Lower lobe of right lung (tissue), 2 donors: ENCODE measurements around the gene AATK. TPM values are rescaled to one million over a fixed set of nuclear protein-coding genes. Genes with fewer than 3 reads are reported as not detected.

ENCODE experiments used
- ATAC-seq, 2 donors: fragments of 200-7000 bp; cut with Tn5 transposase; one replicate each; pipeline ENCODE4 v1.9.1; 2020 to 2022; ENCODE audit warnings: mild to moderate bottlenecking in 2 of 2, moderate library complexity in 2 of 2
- DNase-seq: peaks from one replicate; pipeline ENCODE4 v3.0.0-alpha.2; 2020
- H3K27ac ChIP-seq: fragments of 200-600 bp; one replicate; pipeline ENCODE4 v1.8.0; 2022
- H3K27me3 ChIP-seq: fragments of 200-600 bp; one replicate; pipeline ENCODE4 v1.8.0; 2022; ENCODE audit warnings: low read depth
- H3K36me3 ChIP-seq: fragments of 200-600 bp; one replicate; pipeline ENCODE4 v1.8.0; 2022; ENCODE audit warnings: mild to moderate bottlenecking
- H3K4me1 ChIP-seq: fragments of 200-600 bp; one replicate; pipeline ENCODE4 v1.8.0; 2022
- H3K4me3 ChIP-seq: fragments of 200-600 bp; one replicate; pipeline ENCODE4 v1.8.0; 2022; ENCODE audit warnings: mild to moderate bottlenecking
- H3K9me3 ChIP-seq: fragments of 200-600 bp; one replicate; pipeline ENCODE4 v1.8.0; 2022
- intact Hi-C: fragments of 100-400 bp; cut with DNase I; formaldehyde crosslinking; loops from one replicate; pipeline ENCODE4 v1.11.0; 2022
- total RNA-seq: library from RNA; stranded (reverse); fragmentation: NEBNext Ultra II Directional; extraction: Animal tissue kit (Norgen Biotek cat#: 25700); gene quantifications from one replicate; pipeline ENCODE4 v1.2.1, GENCODE V29; 2021
- TF ChIP-seq, protein P1 (sequence below): fragments of 200-600 bp; IDR thresholded peaks from one replicate; pipeline ENCODE4 v1.8.0; 2022; ENCODE audit warnings: antibody characterized with exemption, mild to moderate bottlenecking
- donor health status: DM: no; HTN: yes; CAD: no; lungs with severe emphysema.

Gene AATK
- total RNA-seq, 1 donor from 2014 or later: 64.0 TPM

DNA sequence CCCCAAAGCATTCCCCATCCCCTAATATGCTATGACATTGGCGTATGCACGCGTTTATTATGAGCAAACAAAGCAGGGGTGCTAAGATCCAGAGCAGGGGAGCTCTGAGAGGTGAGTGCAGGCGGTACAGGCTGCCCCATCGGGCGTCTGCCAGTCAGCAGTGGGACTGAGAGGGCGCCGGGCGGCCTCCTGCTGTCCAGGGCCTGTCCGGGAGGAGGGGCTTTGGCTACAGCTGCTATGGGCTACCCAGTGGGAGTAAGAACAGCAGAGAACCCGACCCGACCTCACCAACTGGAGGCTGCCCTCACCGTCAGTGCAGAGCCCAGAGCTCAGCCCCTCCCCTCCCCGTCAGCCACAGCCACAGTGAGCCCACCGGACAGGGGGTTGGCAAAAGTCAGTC, 18.5 kb upstream of the AATK start:
- DNase-seq: no peak

DNA sequence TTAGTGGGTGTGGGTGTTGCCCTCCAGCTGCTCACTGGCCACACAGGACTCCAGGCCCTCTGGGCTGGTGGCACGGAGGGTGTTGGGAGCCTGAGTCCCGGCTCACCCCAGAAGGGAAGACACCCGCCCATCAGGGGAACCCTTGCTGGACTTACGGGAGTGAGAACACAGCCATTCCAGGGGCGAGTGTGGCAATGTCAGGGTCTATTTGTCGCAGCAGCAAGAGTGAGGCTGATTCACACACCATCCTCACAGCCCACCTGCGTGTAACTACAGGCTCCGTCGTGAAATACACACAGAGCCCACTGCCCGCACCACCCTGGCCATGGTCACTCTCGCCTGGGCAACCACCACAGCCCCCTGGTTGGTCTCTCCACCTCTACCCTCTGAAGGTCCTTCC, 17.8 kb upstream of the AATK start:
- H3K27me3 ChIP-seq: peaks cover 5% of the 10 kb centered on the region
- H3K4me3 ChIP-seq: no peak overlapping the region
- TF ChIP-seq, protein P1, sequence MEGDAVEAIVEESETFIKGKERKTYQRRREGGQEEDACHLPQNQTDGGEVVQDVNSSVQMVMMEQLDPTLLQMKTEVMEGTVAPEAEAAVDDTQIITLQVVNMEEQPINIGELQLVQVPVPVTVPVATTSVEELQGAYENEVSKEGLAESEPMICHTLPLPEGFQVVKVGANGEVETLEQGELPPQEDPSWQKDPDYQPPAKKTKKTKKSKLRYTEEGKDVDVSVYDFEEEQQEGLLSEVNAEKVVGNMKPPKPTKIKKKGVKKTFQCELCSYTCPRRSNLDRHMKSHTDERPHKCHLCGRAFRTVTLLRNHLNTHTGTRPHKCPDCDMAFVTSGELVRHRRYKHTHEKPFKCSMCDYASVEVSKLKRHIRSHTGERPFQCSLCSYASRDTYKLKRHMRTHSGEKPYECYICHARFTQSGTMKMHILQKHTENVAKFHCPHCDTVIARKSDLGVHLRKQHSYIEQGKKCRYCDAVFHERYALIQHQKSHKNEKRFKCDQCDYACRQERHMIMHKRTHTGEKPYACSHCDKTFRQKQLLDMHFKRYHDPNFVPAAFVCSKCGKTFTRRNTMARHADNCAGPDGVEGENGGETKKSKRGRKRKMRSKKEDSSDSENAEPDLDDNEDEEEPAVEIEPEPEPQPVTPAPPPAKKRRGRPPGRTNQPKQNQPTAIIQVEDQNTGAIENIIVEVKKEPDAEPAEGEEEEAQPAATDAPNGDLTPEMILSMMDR: no peak
- no peaks in the 10 kb centered on the region for H3K4me1 ChIP-seq
- no peak for DNase-seq
- intact Hi-C loops: no loop called here
- no peaks in the 10 kb centered on the region for H3K36me3 ChIP-seq
- no peak overlapping the region for H3K27ac ChIP-seq
- no peaks in the 10 kb centered on the region for H3K9me3 ChIP-seq
- ATAC-seq: no peak

More for the DNA sequence above, 18.5 kb upstream of the AATK start:
- H3K36me3 ChIP-seq: peaks cover under 1% of the 10 kb centered on the region
- no peaks in the 10 kb centered on the region for H3K9me3 ChIP-seq
- H3K27me3 ChIP-seq: peaks cover 5% of the 10 kb centered on the region
- H3K4me3 ChIP-seq: no peak overlapping the region
- no peak for ATAC-seq
- TF ChIP-seq, protein P1: no peak
- H3K27ac ChIP-seq: no peak overlapping the region
- intact Hi-C loops: no loop called here
- no peaks in the 10 kb centered on the region for H3K4me1 ChIP-seq

DNA sequence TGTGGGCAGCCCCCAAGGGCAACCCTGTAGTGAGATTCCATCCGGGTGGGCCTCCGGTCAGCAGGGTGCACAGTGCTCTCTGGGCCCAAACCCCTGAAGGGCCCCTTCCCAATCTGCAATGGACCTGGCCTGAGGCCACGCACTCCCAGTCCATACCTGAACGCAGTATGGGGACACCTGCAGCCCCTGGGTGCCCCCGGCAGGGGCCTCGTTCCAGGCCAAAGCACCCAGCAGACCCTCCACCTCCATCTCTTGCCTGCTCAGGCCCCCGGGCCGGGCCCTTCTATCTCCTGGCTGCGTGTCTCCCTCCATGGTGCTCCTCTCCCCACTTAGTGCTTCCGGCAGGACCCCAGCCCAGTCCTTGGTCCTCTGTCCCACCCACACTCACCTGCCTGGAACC, 17.3 kb upstream of the AATK start:
- ATAC-seq (no peak), DNase-seq (no peak)
- H3K36me3 ChIP-seq: no peaks in the 10 kb centered on the region
- TF ChIP-seq, protein P1: no peak
- no peak overlapping the region for H3K27ac ChIP-seq
- H3K4me3 ChIP-seq: no peak overlapping the region
- no peaks in the 10 kb centered on the region for H3K9me3 ChIP-seq
- H3K27me3 ChIP-seq: peaks cover 5% of the 10 kb centered on the region
- intact Hi-C loops: no loop called here
- no peaks in the 10 kb centered on the region for H3K4me1 ChIP-seq

DNA sequence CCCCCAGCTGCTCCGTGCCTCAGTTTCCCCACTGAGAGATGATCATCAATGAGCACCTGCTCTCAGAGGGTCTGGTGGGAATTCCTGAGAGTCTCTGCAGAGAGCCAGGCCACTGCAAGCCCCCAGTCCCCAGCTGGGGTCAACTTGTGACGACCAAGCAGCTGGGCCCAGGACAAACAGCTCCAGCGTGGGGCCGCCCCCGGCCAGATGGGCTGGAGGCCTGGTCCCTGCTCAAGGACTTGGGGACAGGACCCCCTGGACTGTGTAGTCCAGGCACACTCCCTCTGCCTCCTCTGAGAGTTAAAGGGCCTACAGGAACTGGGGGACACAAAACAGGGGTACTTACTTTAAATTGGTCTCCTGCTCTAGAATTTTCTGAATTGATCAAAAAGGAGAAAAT, 16.6 kb upstream of the AATK start:
- TF ChIP-seq, protein P1: no peak
- intact Hi-C loops: no loop called here
- H3K4me1 ChIP-seq: no peaks in the 10 kb centered on the region
- H3K4me3 ChIP-seq: no peak overlapping the region
- H3K36me3 ChIP-seq: no peaks in the 10 kb centered on the region
- no peak overlapping the region for H3K27ac ChIP-seq
- ATAC-seq (no peak), DNase-seq (no peak)
- peaks cover 5% of the 10 kb centered on the region for H3K27me3 ChIP-seq
- H3K9me3 ChIP-seq: no peaks in the 10 kb centered on the region

DNA sequence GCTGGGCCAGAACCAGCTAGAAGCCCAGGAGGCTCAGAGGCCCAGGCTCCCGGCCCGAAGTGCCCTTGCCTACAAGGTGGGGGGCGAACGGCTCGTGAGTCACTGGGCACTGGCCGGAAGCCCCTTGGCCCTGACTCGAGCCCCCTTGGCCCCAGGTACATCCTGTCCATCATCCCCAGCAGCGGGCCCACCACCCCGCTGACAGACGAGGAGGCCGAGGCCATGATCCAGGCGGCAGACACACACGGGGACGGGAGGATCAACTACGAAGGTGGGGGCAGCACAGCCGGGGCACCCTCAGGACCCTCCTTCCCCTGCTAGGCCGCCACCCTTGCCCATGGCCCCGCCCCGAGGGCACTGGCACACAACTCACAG, 15.8 kb upstream of the AATK start:
- H3K4me3 ChIP-seq: no peak overlapping the region
- no peak for ATAC-seq
- no peaks in the 10 kb centered on the region for H3K36me3 ChIP-seq
- TF ChIP-seq, protein P1: no peak
- H3K27ac ChIP-seq: no peak overlapping the region
- DNase-seq: no peak
- intact Hi-C loops: no loop called here
- H3K9me3 ChIP-seq: no peaks in the 10 kb centered on the region
- peaks cover 5% of the 10 kb centered on the region for H3K27me3 ChIP-seq
- H3K4me1 ChIP-seq: no peaks in the 10 kb centered on the region
